Lower leg skin (tissue), 4 donors: ENCODE measurements around the gene AKR1C4. TPM values are rescaled to one million over a fixed set of nuclear protein-coding genes. Genes with fewer than 3 reads are reported as not detected.
"Not testable (repeated sequence)": the region's sequence is repeated elsewhere in the genome, so short reads cannot be mapped to it uniquely, and the experiment has no call there.

ENCODE experiments used
- DNase-seq, 2 donors: peaks; one replicate each; pipeline ENCODE4 v3.0.0-alpha.2; 2019; ENCODE audit warnings: low spot score in 2 of 2
- H3K4me3 ChIP-seq: fragments of 200-600 bp; sonication (generic); 2 replicates; pipeline ENCODE4 v1.5.1; 2017; ENCODE audit warnings: mild to moderate bottlenecking, low read depth; ENCODE audit not compliant: poor library complexity, severe bottlenecking
- CTCF ChIP-seq, 3 donors: fragments of 450-650 bp; IDR thresholded peaks; one replicate each; pipeline ENCODE4 v1.5.1; 2016; ENCODE audit warnings: antibody characterized with exemption in 3 of 3, mild to moderate bottlenecking in 3 of 3, moderate library complexity in 2 of 3
- POLR2A ChIP-seq, 2 donors: fragments of 450-650 bp; IDR thresholded peaks; one replicate each; pipeline ENCODE4 v1.6.1; 2016 to 2017; ENCODE audit warnings: antibody characterized with exemption in 2 of 2, mild to moderate bottlenecking in 1 of 2, moderate library complexity in 1 of 2
- WGBS, 2 donors: methylation state at CpG; one replicate each; pipeline ENCODE4 v1.1.5; 2018; 5-methylcytosine and 5-hydroxymethylcytosine counted together
- intact Hi-C: fragments of 100-400 bp; cut with DNase I; formaldehyde crosslinking; loops from one replicate; pipeline ENCODE4 v1.15.0; 2023; ENCODE audit warnings: low total_unique reads
- total RNA-seq, 4 donors: library from RNA; depleted of rRNA; stranded (reverse); fragments of >200 nt; gene quantifications; one replicate each; pipeline ENCODE4 v1.1.0, GENCODE V29; 2016

Gene AKR1C4
- total RNA-seq, 4 donors from 2014 or later, result not detected

- DNase-seq, result peak in 1 of 2 donors; percentile 55
- TF ChIP-seq CTCF (IDR thresholded peaks at IDR 0.05) (no peak), POLR2A (IDR thresholded peaks at IDR 0.05) (no peak)
- intact Hi-C loops, result no loop called here
- no peak overlapping the region for H3K4me3 ChIP-seq
- WGBS, 2 donors, result 62 to 70% methylated on average over 6 of the region's 6 CpGs
Measured at GRCh38 chr10:5234106-5234860, 37.6 kb downstream of the AKR1C4 start.

- intact Hi-C loops, result not testable (repeated sequence)
Measured at GRCh38 chr10:5237541-5237940, 40.9 kb downstream of the AKR1C4 start.

GRCh38 chr10:5242585-5242984 lies 45.9 kb downstream of the AKR1C4 start:
- H3K4me3 ChIP-seq, result no peak overlapping the region
- no peak for DNase-seq
- TF ChIP-seq POLR2A (IDR thresholded peaks at IDR 0.05), result no peak
- no peak for TF ChIP-seq CTCF (IDR thresholded peaks at IDR 0.05)
- 93 to 100% methylated on average over 1 of the region's 1 CpG for WGBS, 2 donors
- intact Hi-C loops, result no loop called here

More at GRCh38 chr10:5237541-5237940, 40.9 kb downstream of the AKR1C4 start:
- 67 to 70% methylated on average over 2 of the region's 2 CpGs for WGBS, 2 donors
- not testable (repeated sequence) for DNase-seq, H3K4me3 ChIP-seq

GRCh38 chr10:5243521-5243987 lies 46.9 kb downstream of the AKR1C4 start:
- TF ChIP-seq CTCF (IDR thresholded peaks at IDR 0.05) (no peak), POLR2A (IDR thresholded peaks at IDR 0.05) (no peak)
- intact Hi-C loops, result no loop called here
- 94% methylated on average over 1 of the region's 1 CpG for WGBS, 2 donors
- no peak for DNase-seq
- H3K4me3 ChIP-seq, result no peak overlapping the region

- intact Hi-C loops, result no loop called here
- TF ChIP-seq CTCF (IDR thresholded peaks at IDR 0.05) (no peak), POLR2A (IDR thresholded peaks at IDR 0.05) (no peak)
- H3K4me3 ChIP-seq, result no peak overlapping the region
- no peak for DNase-seq
- 68 to 75% methylated on average over 8 of the region's 8 CpGs for WGBS, 2 donors
Measured at GRCh38 chr10:5252177-5253037, 55.8 kb downstream of the AKR1C4 start.

- DNase-seq, result no peak
- intact Hi-C loops, result no loop called here
- TF ChIP-seq CTCF (IDR thresholded peaks at IDR 0.05) (no peak), POLR2A (IDR thresholded peaks at IDR 0.05) (no peak)
- no peak overlapping the region for H3K4me3 ChIP-seq
- 53 to 55% methylated on average over 4 of the region's 4 CpGs for WGBS, 2 donors
Measured at GRCh38 chr10:5254488-5254887, 57.9 kb downstream of the AKR1C4 start.

- H3K4me3 ChIP-seq, DNase-seq, intact Hi-C loops: not testable (repeated sequence)
- 87 to 90% methylated on average over 3 of the region's 3 CpGs for WGBS, 2 donors
Measured at GRCh38 chr10:5257768-5258167, 61.1 kb downstream of the AKR1C4 start.
